Rectal smooth muscle tissue (tissue), 1 donor: Measurements from ENCODE around the gene B4GALNT3.

ENCODE experiments used
- H3K27ac ChIP-seq: one replicate; pipeline ENCODE4 v1.7.0; 2013; ENCODE audit warnings: low read depth, low read length, inconsistent platforms
- H3K27me3 ChIP-seq: one replicate; pipeline ENCODE4 v1.7.0; 2013; ENCODE audit warnings: low read length; ENCODE audit not compliant: control insufficient read depth, insufficient read depth
- H3K36me3 ChIP-seq: one replicate; pipeline ENCODE4 v1.7.0; 2013; ENCODE audit warnings: low read length; ENCODE audit not compliant: control insufficient read depth, insufficient read depth
- H3K4me1 ChIP-seq: one replicate; pipeline ENCODE4 v1.7.0; 2013; ENCODE audit warnings: low read length; ENCODE audit not compliant: control insufficient read depth, insufficient read depth
- H3K4me3 ChIP-seq: one replicate; pipeline ENCODE4 v1.7.0; 2013; ENCODE audit warnings: low read length
- H3K9ac ChIP-seq: one replicate; pipeline ENCODE4 v1.7.0; 2013; ENCODE audit warnings: low read length

Gene B4GALNT3

DNA sequence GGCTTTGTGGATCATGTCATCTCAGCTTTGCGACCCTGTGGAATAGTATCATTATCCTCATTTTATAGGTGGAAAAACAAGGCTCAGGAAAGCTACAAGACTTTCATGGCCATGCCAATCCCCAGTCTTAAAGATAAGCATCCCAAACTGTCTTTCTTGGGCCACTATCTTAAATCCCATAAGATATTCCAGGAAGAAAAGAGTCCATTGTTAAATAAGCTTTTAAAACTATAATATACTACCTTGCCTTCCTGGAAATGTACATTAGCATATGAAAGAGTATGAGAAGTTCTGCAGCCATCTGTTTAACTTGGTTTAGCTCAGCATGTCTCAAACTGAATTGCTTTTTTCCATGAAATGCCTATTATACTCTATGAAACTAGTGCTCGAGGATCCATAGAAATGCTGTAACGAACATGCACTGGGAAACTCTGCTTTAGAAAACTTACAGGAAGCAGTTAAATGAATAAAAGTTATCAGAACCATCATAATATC lies 77.1 kb downstream of the B4GALNT3 start:
- no peaks in the 10 kb centered on the region for H3K27me3 ChIP-seq
- no peak overlapping the region for H3K4me3 ChIP-seq
- no peaks in the 10 kb centered on the region for H3K36me3 ChIP-seq
- H3K27ac ChIP-seq, result no peak overlapping the region
- H3K9ac ChIP-seq, result no peak overlapping the region
- no peaks in the 10 kb centered on the region for H3K4me1 ChIP-seq

GRCh38 chr12:537772-538171 lies 78.0 kb downstream of the B4GALNT3 start:
- Histone ChIP-seq H3K4me3 (no peak overlapping the region), H3K27ac (no peak overlapping the region), H3K27me3 (peaks cover 3% of the 10 kb centered on the region), H3K4me1 (no peaks in the 10 kb centered on the region), H3K9ac (no peak overlapping the region), H3K36me3 (no peaks in the 10 kb centered on the region)

- H3K4me3 ChIP-seq, result no peak overlapping the region
- no peaks in the 10 kb centered on the region for H3K36me3 ChIP-seq
- H3K9ac ChIP-seq, result no peak overlapping the region
- peaks cover 3% of the 10 kb centered on the region for H3K27me3 ChIP-seq
- H3K27ac ChIP-seq, result no peak overlapping the region
- H3K4me1 ChIP-seq, result no peaks in the 10 kb centered on the region
Measured at GRCh38 chr12:538731-539539, 79.2 kb downstream of the B4GALNT3 start.

DNA sequence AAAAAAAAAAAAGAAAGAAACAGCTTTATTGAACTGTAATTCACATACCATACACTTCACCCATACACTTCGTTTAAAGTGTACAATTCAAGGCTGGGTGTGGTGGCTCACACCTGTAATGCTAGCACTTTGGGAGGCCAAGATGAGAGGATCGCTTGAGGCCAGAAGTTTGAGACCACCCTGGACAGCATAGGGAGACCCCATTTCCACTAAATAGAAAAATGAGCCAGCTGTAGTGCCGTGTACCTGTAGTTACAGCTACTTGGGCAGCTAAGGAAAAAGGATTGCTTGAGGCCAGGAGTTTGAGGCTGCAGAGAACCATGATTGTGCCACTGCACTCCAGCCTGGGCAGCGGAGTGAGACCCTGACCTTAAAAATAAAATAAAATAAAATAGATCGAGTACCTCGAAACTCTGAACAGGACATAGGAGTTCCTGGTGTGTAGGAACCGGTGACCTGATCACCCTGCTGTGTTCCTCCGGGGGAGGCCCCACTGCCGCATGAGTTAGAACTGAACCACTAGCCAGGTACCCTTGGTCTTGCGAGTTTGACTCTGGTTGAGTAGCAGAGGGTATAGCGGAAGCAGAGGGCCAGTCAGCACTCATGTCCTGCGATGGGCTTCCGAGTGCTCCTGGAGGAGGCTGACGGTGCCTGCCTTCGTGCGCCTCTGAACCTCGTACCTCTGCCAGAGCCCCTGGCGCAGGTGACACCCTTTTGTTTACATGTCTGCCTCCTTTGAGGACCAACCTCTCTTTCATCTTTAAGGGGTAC lies 80.0 kb downstream of the B4GALNT3 start:
- no peaks in the 10 kb centered on the region for H3K36me3 ChIP-seq
- H3K9ac ChIP-seq, result no peak overlapping the region
- no peak overlapping the region for H3K27ac ChIP-seq
- H3K27me3 ChIP-seq, result peaks cover 3% of the 10 kb centered on the region
- no peaks in the 10 kb centered on the region for H3K4me1 ChIP-seq
- no peak overlapping the region for H3K4me3 ChIP-seq

GRCh38 chr12:541676-542324 lies 82.1 kb downstream of the B4GALNT3 start:
- H3K36me3 ChIP-seq, result no peaks in the 10 kb centered on the region
- H3K9ac ChIP-seq, result no peak overlapping the region
- H3K27me3 ChIP-seq, result peaks cover 4% of the 10 kb centered on the region
- H3K4me3 ChIP-seq, result no peak overlapping the region
- no peak overlapping the region for H3K27ac ChIP-seq
- H3K4me1 ChIP-seq, result no peaks in the 10 kb centered on the region

DNA sequence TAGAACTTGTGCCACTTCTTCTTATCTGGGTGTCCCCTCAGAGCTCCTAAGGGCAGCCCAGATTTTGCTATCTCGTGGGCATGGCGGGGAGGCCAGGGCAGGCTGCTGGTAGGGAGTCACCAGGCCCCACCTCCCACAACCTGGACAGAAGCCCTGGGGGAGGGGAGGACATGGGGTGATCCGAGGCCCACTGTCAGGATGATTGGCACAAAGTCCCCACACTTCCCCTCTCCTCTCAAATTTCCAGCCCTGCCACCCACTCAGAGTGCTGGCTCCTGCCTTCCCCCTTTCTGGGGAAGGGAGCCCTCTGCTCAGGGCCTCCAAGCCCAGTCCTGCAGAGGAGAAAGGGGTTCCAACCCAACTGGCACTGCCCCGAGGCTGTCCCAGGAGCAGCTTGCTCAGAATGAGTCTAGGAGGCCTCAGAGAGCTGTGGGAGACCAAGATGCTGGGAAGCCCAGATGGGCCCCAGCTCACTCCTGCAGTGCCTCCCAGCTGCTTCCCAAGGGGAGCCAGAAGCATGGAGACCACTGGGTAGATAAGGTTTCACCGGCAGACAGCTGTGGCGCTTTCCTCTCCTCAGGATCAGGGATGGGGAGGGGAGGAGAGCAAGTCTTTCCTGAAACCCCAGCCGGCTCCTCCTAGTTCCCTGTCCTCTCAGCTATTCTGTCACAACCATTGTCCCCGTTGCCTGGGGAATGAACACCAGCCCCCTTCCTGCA lies 82.8 kb downstream of the B4GALNT3 start:
- Histone ChIP-seq H3K9ac (no peak overlapping the region), H3K36me3 (no peaks in the 10 kb centered on the region), H3K4me1 (no peaks in the 10 kb centered on the region), H3K27me3 (peaks cover 5% of the 10 kb centered on the region), H3K4me3 (no peak overlapping the region), H3K27ac (no peak overlapping the region)

- Histone ChIP-seq H3K9ac (no peak overlapping the region), H3K36me3 (no peaks in the 10 kb centered on the region), H3K4me3 (no peak overlapping the region), H3K27me3 (peaks cover 5% of the 10 kb centered on the region), H3K27ac (no peak overlapping the region), H3K4me1 (no peaks in the 10 kb centered on the region)
Measured at GRCh38 chr12:543114-543451, 83.3 kb downstream of the B4GALNT3 start.

DNA sequence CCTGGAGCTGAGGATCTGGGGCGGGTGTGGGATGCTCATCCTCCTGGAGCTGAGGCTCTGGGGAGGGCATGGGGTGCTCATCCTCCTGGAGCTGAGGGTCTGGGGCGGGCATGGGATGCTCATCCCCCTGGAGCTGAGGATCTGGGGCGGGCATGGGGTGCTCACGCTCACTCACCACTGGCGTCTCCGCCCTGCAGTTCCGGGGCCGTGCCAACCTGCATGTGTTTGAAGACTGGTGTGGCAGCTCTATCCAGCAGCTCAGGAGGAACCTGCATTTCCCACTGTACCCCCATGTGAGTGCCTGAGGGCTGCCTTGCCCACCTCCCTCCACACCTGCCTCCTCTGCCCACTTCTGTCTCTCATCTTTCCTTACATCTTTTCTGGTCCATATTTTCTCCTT lies 84.4 kb downstream of the B4GALNT3 start:
- Histone ChIP-seq H3K27ac (no peak overlapping the region), H3K27me3 (peaks cover 5% of the 10 kb centered on the region), H3K36me3 (no peaks in the 10 kb centered on the region), H3K9ac (no peak overlapping the region), H3K4me3 (no peak overlapping the region), H3K4me1 (no peaks in the 10 kb centered on the region)

- Histone ChIP-seq H3K27me3 (peaks cover 5% of the 10 kb centered on the region), H3K4me1 (no peaks in the 10 kb centered on the region)
Measured at GRCh38 chr12:544941-545635, 85.3 kb downstream of the B4GALNT3 start.

GRCh38 chr12:545835-546234 lies 86.1 kb downstream of the B4GALNT3 start:
- Histone ChIP-seq H3K27ac (no peak overlapping the region), H3K4me3 (no peak overlapping the region), H3K27me3 (peaks cover 5% of the 10 kb centered on the region), H3K9ac (no peak overlapping the region), H3K36me3 (no peaks in the 10 kb centered on the region), H3K4me1 (no peaks in the 10 kb centered on the region)

More at GRCh38 chr12:544941-545635, 85.3 kb downstream of the B4GALNT3 start:
- H3K4me3 ChIP-seq, result no peak overlapping the region
- no peaks in the 10 kb centered on the region for H3K36me3 ChIP-seq
- H3K9ac ChIP-seq, result no peak overlapping the region
- no peak overlapping the region for H3K27ac ChIP-seq

DNA sequence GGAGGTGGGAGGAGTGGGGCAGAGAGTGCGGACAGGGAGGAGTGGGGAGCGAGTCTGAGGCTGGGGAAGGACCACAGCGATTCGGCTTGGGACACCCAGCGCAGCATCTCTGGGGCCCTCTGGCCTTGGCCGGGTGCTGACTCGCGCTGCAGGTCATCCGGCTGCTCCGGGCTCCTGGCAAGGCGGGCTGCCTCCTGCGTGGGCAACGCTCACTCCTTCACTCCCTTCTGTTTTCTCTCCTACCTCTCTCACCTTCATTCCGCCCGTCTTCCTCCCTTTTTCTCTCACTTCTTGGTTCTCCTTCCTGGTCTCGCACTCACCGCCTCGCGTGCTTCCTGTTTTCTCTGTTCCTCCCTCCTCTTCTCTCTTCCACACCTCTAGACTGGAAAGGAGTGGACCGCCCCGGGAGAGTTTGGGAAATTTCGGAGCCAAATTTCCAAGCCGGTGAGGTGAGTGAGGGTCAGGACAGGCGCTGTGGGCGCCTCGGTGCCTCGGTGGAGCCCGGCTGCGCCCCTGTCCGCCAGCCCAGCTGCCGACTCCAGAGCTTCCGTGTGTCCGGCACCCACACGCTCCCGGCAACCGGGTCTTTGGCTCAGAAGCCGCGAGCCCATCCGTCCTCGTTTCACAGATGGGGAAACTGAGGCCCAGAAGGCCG lies 86.7 kb downstream of the B4GALNT3 start:
- no peak overlapping the region for H3K27ac ChIP-seq
- H3K9ac ChIP-seq, result no peak overlapping the region
- H3K36me3 ChIP-seq, result no peaks in the 10 kb centered on the region
- H3K4me1 ChIP-seq, result no peaks in the 10 kb centered on the region
- H3K4me3 ChIP-seq, result peak overlapping the region; percentile 38
- peaks cover 5% of the 10 kb centered on the region for H3K27me3 ChIP-seq
